Activated naive CD4-positive, alpha-beta T cell treated with anti-CD3 and anti-CD28 coated beads, Interleukin-2, amount 50 U/mL, for 72 hours (primary cell): ENCODE measurements around the gene FBLN5. TPM values are rescaled to one million over a fixed set of nuclear protein-coding genes. Genes with fewer than 3 reads are reported as not detected.
"Not testable (repeated sequence)": the region's sequence is repeated elsewhere in the genome, so short reads cannot be mapped to it uniquely, and the experiment has no call there.

Source experiments
- ATAC-seq, 2 donors: fragments of 150-1000 bp; cut with Tn5 transposase; 2 replicates each; pipeline ENCODE4 v1.10.0; 2021; ENCODE audit warnings: mild to moderate bottlenecking in 2 of 2, moderate library complexity in 2 of 2
- DNase-seq, 2 donors: peaks; one replicate each; pipeline ENCODE4 v3.0.0; 2021 to 2022; ENCODE audit warnings: low spot score in 2 of 2
- H3K27ac Mint-ChIP-seq, 2 donors: one replicate each; pipeline ENCODE4 v1.8.0; 2022; ENCODE audit warnings: mild to moderate bottlenecking in 2 of 2, mixed read lengths in 2 of 2
- H3K36me3 Mint-ChIP-seq, 2 donors: one replicate each; pipeline ENCODE4 v1.8.0; 2022; ENCODE audit warnings: mixed read lengths in 2 of 2
- H3K9me3 Mint-ChIP-seq, 2 donors: one replicate each; pipeline ENCODE4 v1.8.0; 2022; ENCODE audit warnings: mixed read lengths in 2 of 2
- total RNA-seq, 2 donors: library from RNA; stranded (reverse); gene quantifications; one replicate each; pipeline ENCODE4 v1.2.3, GENCODE V29; 2022

The FBLN5 gene
- total RNA-seq, 2 donors from 2014 or later: 0.41 to 2.7 TPM

DNA sequence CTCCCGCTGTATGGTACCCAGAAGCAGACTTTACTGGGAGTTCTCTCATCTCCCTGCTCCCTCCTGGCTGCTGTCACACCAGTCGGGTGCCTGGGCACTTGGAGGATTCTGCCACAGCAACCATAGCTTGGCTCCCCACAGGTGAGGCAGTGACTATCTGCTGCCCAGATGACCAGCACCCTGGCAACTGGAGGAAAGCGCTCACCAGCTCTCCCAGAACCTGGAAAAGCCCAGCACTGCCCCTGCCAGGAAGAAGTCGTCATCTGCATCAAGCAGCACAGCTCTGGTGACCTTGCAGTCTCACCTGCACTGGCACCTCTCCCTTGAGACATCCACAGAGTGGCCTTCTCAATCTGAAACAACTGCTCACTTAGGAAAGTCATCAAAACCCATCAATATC, 48.3 kb downstream of the FBLN5 start:
- no peaks in the 10 kb centered on the region for H3K9me3 Mint-ChIP-seq
- H3K36me3 Mint-ChIP-seq: no peaks in the 10 kb centered on the region
- DNase-seq (no peak), ATAC-seq (no peak)
- H3K27ac Mint-ChIP-seq: peak overlapping the region in 1 of 2 donors; percentile 28

DNA sequence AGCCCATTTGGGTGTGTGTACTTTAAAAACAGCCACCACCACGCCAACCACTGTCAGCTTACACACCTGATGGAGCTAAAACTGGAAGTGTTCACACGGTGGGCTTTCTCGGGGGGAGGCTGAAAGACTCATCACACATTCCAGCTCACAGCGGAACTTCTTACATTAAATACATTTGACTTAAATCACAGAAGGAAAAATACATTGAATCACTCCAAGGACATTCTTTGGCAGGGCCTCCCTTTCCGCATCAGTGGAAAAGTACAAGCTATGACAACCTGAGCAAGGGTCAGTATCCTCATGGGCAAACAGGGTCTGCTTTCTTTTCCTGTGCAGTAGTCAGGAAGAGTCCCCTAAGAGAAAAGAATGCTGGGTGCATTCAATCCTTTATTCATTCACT, 49.1 kb downstream of the FBLN5 start:
- no peak for DNase-seq
- ATAC-seq: no peak
- no peaks in the 10 kb centered on the region for H3K9me3 Mint-ChIP-seq
- no peak overlapping the region for H3K27ac Mint-ChIP-seq
- peaks cover 0 to 5% of the 10 kb centered on the region in 2 donors for H3K36me3 Mint-ChIP-seq

DNA sequence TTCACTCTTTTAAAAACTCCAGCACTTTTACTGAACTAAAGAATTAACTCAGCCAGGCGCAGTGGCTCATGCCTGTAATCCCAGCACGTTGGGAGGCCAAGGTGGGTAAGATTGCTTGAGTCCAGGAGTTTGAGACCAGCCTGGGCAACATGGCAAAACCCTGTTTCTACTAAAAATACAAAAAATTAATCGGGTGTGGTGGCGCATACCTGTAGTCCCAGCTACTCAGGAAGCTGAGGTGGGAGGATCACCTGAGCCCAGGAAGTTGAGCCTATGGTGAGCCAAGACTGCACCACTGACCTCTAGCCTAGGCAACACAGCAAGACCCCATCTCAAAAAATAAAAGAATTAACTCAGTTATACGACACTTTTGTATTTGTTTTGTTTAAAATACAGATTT, 49.8 kb downstream of the FBLN5 start:
- H3K36me3 Mint-ChIP-seq, ATAC-seq, H3K27ac Mint-ChIP-seq, H3K9me3 Mint-ChIP-seq, DNase-seq: not testable (repeated sequence)

DNA sequence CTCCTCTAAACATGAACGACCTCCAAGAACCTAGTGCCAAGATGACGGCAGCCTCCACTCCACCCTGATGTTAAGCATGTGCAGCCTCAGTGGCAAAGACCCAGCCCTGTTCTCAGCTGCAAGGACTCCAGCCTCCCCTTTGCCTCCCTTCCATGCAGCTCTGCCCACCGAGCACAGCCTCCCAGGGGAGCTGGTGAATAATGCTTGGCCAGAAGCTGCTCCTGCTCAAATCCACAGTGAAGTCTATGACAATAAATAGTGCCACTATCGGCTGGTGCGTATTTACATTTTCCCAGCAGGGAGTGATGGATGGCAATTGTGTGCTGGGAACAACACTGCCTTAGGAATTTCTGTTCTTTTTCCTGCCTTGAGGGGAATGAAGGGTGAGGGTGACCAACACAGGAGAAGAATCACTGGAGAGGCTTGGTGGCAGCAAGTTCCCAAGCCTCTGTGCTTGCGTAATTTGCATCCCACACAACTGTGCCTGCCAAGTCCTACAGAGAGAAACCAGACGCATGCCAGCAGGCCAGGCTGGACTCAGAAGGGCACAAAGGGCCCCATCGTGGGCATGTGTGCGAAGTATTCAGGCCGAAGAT, 50.3 kb downstream of the FBLN5 start:
- H3K27ac Mint-ChIP-seq: no peak overlapping the region
- DNase-seq (no peak), ATAC-seq (no peak)
- H3K36me3 Mint-ChIP-seq: peaks cover 0 to 7% of the 10 kb centered on the region in 2 donors
- H3K9me3 Mint-ChIP-seq: no peaks in the 10 kb centered on the region

DNA sequence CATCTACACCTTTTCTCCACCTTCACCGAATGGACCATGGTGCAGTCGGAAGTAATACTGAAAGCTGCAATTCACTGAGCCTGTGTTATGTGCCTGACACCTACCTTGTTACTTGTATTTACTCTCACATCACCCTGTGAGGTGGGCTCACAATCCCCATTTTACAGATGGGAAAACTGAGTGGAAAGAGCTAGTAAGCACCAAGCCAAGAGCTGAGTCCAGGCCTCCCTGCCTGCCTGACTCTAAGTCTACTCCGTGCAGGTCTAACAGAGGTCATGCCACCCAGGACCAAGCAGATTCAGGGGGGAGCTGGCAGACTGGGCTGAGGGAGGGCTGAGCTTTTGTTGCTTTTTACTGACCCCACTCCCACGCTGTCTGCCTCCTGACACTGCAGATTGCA, 51.1 kb downstream of the FBLN5 start:
- H3K27ac Mint-ChIP-seq: no peak overlapping the region
- no peaks in the 10 kb centered on the region for H3K9me3 Mint-ChIP-seq
- H3K36me3 Mint-ChIP-seq: peaks cover 0 to 7% of the 10 kb centered on the region in 2 donors
- DNase-seq (no peak), ATAC-seq (no peak)

DNA sequence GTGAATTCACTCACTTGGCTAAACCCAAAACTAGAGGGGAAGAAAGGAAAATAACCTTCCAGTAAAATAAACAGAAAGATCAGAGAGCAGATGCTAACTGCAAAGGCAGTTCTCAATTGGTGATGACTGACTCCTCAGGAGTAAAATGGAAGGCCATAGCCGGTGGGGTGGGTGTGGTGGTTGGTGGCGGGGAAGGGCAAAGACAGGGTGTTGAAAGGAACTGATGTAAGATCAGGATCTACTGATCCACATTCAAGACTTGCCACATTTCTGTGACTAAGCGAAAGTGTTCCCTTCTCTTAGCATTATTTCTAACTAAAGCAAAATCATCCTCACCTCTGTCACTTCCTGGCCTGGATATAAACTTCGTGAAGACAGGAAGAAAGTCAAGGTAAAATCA, 53.8 kb downstream of the FBLN5 start:
- Mint-ChIP-seq H3K9me3 (no peaks in the 10 kb centered on the region), H3K27ac (peak overlapping the region in 1 of 2 donors; percentile 65), H3K36me3 (peaks cover 0 to 7% of the 10 kb centered on the region in 2 donors)
- peak; percentile 75 to 86 for ATAC-seq
- peak in 1 of 2 donors; percentile 29 for DNase-seq

DNA sequence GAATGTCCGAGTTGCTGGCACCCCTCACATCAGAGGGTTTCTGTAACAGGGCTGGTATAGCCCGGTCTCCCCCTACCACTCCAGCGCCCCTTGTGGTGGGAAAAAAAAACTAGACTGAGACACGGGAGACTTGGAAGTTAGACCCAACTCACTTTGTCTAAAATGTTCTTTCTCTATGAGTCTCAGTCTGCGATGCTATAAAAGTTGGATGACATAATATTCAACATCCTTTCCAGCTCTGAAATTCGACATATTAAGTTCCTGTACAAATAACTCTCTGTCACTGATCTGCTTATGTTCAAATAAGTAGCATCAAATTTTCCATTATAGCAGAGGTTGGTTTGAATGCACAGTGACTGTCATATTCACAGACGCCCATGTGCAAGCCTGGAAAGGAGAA, 54.5 kb downstream of the FBLN5 start:
- Mint-ChIP-seq H3K36me3 (peaks cover 0 to 7% of the 10 kb centered on the region in 2 donors), H3K9me3 (no peaks in the 10 kb centered on the region), H3K27ac (peak overlapping the region in 1 of 2 donors; percentile 65)
- peak in 1 of 2 donors; percentile 34 for DNase-seq
- peak; percentile 35 to 48 for ATAC-seq

DNA sequence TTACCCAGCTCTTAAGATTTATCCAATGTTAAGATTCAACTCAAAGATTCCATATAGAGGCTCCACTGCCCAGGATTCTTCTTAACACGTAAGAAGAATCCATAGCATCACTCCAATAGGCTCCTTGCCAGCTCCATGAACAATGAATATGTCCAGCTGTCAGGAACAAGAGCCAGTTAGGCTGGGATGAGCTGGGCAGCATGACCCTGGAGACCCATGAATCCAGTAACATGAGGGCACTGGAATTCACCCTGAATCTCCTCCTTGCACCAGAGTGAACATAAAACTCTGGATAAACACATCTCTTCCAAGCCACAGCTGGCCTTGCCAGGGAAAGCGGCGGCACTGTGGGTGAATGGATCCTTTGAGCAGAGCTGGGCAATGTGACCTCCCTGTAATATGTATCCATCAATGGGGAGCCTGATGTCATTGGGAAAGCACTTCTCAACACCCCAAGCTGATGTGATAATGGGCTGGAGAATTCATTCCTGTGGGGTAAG, 55.7 kb downstream of the FBLN5 start:
- no peak for ATAC-seq
- H3K36me3 Mint-ChIP-seq: peaks cover 0 to 7% of the 10 kb centered on the region in 2 donors
- H3K9me3 Mint-ChIP-seq: no peaks in the 10 kb centered on the region
- no peak for DNase-seq
- no peak overlapping the region for H3K27ac Mint-ChIP-seq

DNA sequence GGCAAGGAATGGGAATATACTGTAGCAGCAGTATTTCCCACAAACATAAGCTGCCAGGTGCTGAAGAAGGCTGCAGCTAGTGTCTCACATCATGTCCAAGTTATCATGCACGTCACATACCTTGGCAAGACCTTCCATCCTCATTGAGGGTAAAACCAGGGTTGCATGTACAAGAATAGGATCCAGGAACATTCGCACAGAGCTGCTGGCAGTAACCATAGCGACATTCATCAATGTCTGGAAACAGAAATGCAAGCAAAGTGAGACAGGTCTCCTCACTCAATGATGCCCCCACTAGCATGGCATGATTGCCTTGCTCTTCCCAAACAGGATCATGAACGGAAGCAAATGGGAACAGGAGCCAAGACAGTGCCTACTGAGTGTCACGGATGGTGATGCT, 56.4 kb downstream of the FBLN5 start:
- ATAC-seq (no peak), DNase-seq (no peak)
- H3K36me3 Mint-ChIP-seq: peaks cover 0 to 7% of the 10 kb centered on the region in 2 donors
- no peak overlapping the region for H3K27ac Mint-ChIP-seq
- no peaks in the 10 kb centered on the region for H3K9me3 Mint-ChIP-seq

DNA sequence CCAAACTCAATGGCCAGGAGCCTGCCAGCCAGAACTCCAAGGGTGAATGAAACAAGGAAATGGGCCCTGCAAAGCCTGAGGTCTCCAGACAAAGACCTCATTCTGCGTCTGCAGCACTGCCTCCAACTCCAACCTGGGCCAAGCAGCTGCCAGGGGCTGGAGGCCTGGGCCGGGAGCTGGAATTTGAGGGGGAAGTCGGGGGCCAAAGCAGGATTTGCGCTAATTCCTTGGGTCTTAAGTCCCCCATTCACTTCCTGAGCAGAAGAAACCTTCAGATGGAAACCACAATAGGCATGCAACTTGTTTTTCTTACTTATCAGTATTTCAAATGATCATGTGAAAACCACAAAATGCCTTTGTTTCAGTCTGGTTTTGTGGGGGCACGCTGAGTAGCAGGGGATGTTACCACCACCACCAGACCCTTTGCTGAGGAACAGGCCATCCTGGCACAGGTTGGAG, 57.2 kb downstream of the FBLN5 start:
- ATAC-seq (no peak), DNase-seq (no peak)
- Mint-ChIP-seq H3K27ac (no peak overlapping the region), H3K36me3 (peaks cover 0 to 7% of the 10 kb centered on the region in 2 donors), H3K9me3 (no peaks in the 10 kb centered on the region)

DNA sequence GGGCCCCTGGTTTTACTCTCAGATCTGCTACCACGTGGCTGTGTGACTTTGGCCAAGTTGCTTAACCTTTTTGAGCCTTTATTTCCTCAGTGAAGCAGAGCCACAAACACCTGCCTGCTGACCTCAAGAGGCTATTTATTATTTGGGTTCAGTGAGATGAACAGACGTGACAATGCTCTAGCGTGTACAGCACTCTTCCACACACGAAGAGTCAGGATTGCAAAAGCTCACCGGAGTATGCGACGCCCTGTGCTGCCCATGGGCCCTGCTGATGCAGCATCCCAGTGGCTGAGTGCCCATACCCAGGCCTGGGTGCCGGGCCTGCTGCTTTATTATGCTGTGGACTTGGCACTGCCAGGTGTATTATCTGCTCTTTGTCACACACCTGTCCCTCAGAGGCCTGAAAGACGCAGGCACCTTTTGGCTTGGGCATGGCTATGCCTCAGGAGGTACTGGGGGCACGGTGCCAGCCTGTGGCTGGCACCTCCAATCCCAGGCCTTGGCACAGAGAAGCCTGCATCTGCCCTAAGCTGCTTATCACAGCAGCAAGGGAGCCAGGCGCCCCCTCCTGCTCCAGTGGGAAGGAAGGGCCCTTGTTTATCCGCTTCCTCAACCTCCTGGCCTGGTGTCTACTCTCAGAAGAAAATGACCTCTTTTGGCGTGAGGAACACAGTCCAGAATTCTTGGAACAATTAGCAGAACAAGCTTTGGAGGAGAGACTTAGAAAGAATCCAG, 57.9 kb downstream of the FBLN5 start:
- DNase-seq (no peak), ATAC-seq (no peak)
- Mint-ChIP-seq H3K27ac (peak overlapping the region in 1 of 2 donors; percentile 38), H3K36me3 (peaks cover 0 to 7% of the 10 kb centered on the region in 2 donors), H3K9me3 (no peaks in the 10 kb centered on the region)

DNA sequence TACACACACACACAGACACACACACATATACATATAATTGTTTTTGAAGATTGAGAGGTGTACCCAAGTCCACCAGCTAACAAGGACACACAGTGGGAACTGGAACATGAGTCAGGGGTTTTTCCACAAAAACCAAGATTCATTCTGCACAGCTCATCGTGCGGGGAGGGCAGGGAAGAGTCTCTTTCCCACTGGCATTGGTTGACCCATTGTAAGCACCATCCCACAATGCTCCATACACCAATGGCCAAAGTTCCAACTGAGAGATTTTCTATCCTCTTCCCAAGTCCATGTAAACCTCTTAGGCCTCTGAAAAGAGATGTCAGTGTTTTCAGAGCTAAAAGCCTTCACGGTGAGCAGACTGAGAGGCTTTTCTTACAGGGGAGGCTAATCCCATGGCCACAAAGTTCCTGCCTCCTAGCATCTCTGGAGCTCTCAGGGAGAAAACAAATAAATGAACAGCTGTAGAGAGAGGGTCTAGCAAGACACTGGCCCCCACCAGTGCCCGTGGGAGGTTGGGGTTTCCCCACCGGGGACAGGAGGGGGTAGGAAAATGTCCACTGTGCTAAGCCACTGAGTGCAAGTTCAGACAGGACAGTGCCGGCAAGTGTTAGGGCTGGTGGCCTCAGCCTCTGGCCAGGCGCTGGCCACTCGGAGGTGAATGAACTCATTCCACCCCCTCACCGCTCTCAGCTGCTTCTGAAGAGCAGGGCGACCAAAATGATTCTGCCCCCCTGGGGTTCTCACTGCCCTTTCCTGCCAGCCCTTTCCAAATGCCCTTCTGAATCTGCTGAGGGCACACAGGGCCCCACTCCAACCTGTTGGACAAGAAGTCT, 58.6 kb downstream of the FBLN5 start:
- ATAC-seq: no peak
- no peak for DNase-seq
- H3K36me3 Mint-ChIP-seq: peaks cover 0 to 7% of the 10 kb centered on the region in 2 donors
- H3K9me3 Mint-ChIP-seq: no peaks in the 10 kb centered on the region
- H3K27ac Mint-ChIP-seq: no peak overlapping the region

DNA sequence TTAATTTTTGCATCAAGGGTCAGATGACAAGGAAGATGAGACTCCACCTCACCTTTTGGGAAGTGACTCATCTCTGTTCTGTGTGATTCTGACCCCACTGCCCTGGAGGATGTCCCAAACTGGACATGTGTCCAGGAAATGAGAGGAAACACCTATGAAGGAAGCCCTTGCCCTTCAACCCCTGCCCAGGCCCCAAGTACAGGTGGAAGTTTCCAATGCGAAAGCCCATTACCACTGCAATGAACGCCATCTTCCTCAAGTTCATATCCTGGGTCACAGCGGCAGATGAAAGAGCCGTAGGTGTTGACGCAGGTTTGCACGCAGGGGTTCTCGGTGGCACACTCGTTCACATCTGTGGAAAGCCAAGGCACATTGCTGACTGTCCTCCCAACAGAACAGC, 60.5 kb downstream of the FBLN5 start:
- Mint-ChIP-seq H3K27ac (no peak overlapping the region), H3K36me3 (no peaks in the 10 kb centered on the region), H3K9me3 (no peaks in the 10 kb centered on the region)
- ATAC-seq: no peak
- no peak for DNase-seq

DNA sequence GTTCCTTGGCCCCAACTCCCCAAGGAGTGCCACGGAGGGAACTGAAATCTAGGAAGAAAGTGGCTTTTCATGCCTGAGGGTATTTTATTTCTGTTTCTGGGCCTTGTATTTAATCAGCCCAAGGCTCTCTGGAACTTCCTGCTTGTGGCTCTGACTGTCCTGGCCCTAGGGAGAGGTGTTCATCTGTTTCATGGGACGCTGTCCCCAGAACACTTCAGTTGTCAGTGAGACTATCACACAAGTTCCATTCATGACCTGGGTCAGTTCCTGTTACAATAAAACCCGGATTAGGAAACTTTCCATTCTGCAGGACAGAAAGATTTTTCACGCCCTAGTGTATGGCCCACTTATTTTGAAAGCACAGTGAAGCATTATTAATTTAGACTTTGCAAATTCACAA, 61.7 kb downstream of the FBLN5 start:
- ATAC-seq: no peak
- DNase-seq: no peak
- Mint-ChIP-seq H3K9me3 (no peaks in the 10 kb centered on the region), H3K36me3 (no peaks in the 10 kb centered on the region), H3K27ac (no peak overlapping the region)

DNA sequence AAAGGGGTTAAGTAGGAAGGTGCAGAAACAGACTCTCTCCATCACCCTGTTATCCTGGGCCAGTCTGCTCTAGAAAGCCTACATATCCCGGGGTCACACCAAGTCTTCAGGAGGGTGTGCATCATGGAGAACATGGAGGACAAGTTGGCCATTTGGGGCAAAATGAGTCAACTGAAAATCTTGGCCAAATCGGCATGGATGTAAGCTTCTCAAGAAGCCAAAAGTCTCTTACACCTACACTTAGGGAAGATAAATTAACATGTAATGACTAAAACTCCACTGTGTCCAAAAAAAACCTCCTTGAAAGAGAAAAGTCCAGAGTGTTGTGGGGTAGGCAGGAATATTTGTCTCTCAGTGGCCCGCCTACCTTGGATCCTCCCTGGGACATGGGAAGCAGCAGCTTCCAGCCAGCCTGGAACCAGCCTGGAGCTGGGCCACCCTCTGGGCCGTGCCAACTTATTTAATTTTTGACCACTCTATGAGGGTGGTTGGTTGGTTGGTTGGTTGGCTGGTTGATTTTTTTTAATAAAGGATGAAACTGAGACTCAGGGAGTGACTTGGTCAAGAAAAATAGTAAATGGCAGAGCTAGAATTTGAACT, 62.3 kb downstream of the FBLN5 start:
- no peaks in the 10 kb centered on the region for H3K9me3 Mint-ChIP-seq
- no peaks in the 10 kb centered on the region for H3K36me3 Mint-ChIP-seq
- DNase-seq: no peak
- H3K27ac Mint-ChIP-seq: no peak overlapping the region
- no peak for ATAC-seq

DNA sequence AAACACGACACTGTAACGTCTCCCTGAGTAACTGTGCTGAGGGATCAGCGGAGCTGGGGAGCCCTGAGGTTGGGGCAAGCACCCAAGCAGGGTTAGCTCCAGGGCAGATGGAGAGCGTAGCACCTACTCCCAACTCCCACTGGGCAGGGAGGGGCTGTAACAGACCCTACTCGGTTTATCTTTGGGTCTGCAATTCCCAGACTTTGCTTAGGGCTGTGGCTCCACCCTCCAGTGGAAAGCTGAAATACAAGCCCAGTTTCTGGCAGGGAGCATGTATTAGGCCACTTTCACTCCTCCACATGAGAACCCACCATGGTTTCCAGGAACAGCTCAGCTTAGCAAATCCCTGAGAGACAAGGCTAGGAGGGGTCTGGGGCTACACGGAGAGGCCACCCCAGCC, 62.8 kb downstream of the FBLN5 start:
- no peaks in the 10 kb centered on the region for H3K9me3 Mint-ChIP-seq
- DNase-seq (no peak), ATAC-seq (no peak)
- H3K27ac Mint-ChIP-seq: peak overlapping the region in 1 of 2 donors; percentile 30
- no peaks in the 10 kb centered on the region for H3K36me3 Mint-ChIP-seq

DNA sequence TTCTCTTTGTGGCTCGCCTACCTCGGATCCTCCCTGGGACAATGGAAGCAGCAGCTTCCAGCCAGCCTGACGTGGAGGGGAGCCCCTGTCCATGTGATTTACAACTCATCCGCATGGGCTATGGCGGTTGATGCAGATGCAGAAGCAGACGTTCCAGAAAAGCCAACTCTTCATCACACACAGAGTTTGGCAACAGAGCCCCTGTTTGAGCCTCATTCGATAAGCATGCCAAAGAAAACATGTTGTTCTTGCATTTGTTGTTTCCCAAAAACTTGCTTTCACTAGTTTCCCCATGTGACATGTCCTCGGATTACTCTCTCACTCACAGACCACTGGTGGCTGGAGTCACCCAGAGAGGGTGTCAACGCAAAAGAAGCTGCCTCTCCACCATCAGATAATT, 63.7 kb downstream of the FBLN5 start:
- H3K9me3 Mint-ChIP-seq: no peaks in the 10 kb centered on the region
- H3K27ac Mint-ChIP-seq: no peak overlapping the region

More for the DNA sequence above, 63.7 kb downstream of the FBLN5 start:
- no peaks in the 10 kb centered on the region for H3K36me3 Mint-ChIP-seq
- ATAC-seq (no peak), DNase-seq (no peak)
